WTC11 (cell line): ENCODE data around the gene EBNA1BP2.

ENCODE experiments used
- CBFB ChIP-seq: sonication (generic); formaldehyde crosslinking; IDR thresholded peaks from 2 replicates; pipeline ENCODE4 v1.8.1; 2022; ENCODE audit warnings: mild to moderate bottlenecking, low read depth, missing genetic modification reagents
- CREM ChIP-seq: sonication (generic); formaldehyde crosslinking; IDR thresholded peaks from 2 replicates; pipeline ENCODE4 v1.8.1; 2022; ENCODE audit warnings: mild to moderate bottlenecking, missing genetic modification reagents, moderate library complexity
- ETV6 ChIP-seq: sonication (generic); formaldehyde crosslinking; IDR thresholded peaks from 2 replicates; pipeline ENCODE4 v1.8.1; 2022; ENCODE audit warnings: mild to moderate bottlenecking, missing genetic modification reagents
- JUN ChIP-seq: sonication (generic); formaldehyde crosslinking; IDR thresholded peaks from 2 replicates; pipeline ENCODE4 v1.8.0; 2023; ENCODE audit warnings: mild to moderate bottlenecking, missing genetic modification reagents
- NR2C2 ChIP-seq: sonication (generic); formaldehyde crosslinking; IDR thresholded peaks from 2 replicates; pipeline ENCODE4 v1.8.0; 2022; ENCODE audit warnings: mild to moderate bottlenecking, missing genetic modification reagents
- RELA ChIP-seq: sonication (generic); formaldehyde crosslinking; IDR thresholded peaks from 2 replicates; pipeline ENCODE4 v1.8.1; 2022; ENCODE audit warnings: missing genetic modification reagents, mild to moderate bottlenecking, borderline replicate concordance
- ZBTB21 ChIP-seq: sonication (generic); formaldehyde crosslinking; IDR thresholded peaks from 2 replicates; pipeline ENCODE4 v1.8.1; 2023; ENCODE audit warnings: mild to moderate bottlenecking, missing genetic modification reagents, borderline replicate concordance
- ZNF263 ChIP-seq: sonication (generic); formaldehyde crosslinking; IDR thresholded peaks from 2 replicates; pipeline ENCODE4 v1.8.1; 2022; ENCODE audit warnings: low read depth, mild to moderate bottlenecking, moderate library complexity, missing genetic modification reagents
- TF ChIP-seq, protein P1 (sequence below): sonication (generic); formaldehyde crosslinking; IDR thresholded peaks from 2 replicates; pipeline ENCODE4 v1.8.1; 2023; ENCODE audit warnings: mild to moderate bottlenecking, missing genetic modification reagents
- TF ChIP-seq, protein P2 (sequence below): sonication (generic); formaldehyde crosslinking; IDR thresholded peaks from 2 replicates; pipeline ENCODE4 v1.8.0; 2022; ENCODE audit warnings: missing genetic modification reagents
- TF ChIP-seq, protein P3 (sequence below): sonication (generic); formaldehyde crosslinking; IDR thresholded peaks from 2 replicates; pipeline ENCODE4 v1.8.0; 2023; ENCODE audit warnings: missing genetic modification reagents, mild to moderate bottlenecking, borderline replicate concordance
- TF ChIP-seq, protein P4 (sequence below): fragments of 200-600 bp; IDR thresholded peaks from 2 replicates; pipeline ENCODE4 v1.8.0; 2022; ENCODE audit warnings: antibody characterized with exemption
- TF ChIP-seq, protein P5 (sequence below): sonication (generic); formaldehyde crosslinking; IDR thresholded peaks from 2 replicates; pipeline ENCODE4 v1.8.1; 2023; ENCODE audit warnings: mild to moderate bottlenecking, missing genetic modification reagents, moderate library complexity
- TF ChIP-seq, protein P6 (sequence below): sonication (generic); formaldehyde crosslinking; IDR thresholded peaks from 2 replicates; pipeline ENCODE4 v1.8.0; 2022; ENCODE audit warnings: mild to moderate bottlenecking, missing genetic modification reagents

DNA sequence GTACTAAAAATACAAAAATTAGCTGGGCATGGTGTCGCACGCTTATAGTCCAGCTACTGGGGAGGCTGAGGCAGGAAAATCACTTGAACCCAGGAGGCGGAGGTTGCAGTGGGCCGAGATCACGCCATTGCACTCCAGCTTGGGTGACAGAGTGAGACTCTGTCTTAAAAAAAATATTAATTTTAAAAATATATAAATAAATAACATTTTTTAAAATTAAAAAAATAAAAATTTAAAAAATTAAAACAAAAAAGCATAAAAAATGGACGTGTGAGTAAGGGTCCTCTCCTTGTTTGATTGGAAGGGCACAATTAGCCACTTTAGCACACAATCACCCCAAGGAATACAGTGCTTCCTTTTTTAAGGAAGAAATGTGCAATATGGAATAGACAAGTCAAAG lies 18.6 kb downstream of the EBNA1BP2 start:
- TF ChIP-seq, protein P1, sequence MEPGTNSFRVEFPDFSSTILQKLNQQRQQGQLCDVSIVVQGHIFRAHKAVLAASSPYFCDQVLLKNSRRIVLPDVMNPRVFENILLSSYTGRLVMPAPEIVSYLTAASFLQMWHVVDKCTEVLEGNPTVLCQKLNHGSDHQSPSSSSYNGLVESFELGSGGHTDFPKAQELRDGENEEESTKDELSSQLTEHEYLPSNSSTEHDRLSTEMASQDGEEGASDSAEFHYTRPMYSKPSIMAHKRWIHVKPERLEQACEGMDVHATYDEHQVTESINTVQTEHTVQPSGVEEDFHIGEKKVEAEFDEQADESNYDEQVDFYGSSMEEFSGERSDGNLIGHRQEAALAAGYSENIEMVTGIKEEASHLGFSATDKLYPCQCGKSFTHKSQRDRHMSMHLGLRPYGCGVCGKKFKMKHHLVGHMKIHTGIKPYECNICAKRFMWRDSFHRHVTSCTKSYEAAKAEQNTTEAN (CRISPR knock-in tag), result no peak
- TF ChIP-seq CREM (no peak), NR2C2 (CRISPR knock-in tag) (no peak), CBFB (CRISPR knock-in tag) (no peak), RELA (CRISPR knock-in tag) (no peak), ZBTB21 (CRISPR knock-in tag) (no peak), ETV6 (no peak), ZNF263 (no peak), JUN (no peak)
- TF ChIP-seq, protein P2, sequence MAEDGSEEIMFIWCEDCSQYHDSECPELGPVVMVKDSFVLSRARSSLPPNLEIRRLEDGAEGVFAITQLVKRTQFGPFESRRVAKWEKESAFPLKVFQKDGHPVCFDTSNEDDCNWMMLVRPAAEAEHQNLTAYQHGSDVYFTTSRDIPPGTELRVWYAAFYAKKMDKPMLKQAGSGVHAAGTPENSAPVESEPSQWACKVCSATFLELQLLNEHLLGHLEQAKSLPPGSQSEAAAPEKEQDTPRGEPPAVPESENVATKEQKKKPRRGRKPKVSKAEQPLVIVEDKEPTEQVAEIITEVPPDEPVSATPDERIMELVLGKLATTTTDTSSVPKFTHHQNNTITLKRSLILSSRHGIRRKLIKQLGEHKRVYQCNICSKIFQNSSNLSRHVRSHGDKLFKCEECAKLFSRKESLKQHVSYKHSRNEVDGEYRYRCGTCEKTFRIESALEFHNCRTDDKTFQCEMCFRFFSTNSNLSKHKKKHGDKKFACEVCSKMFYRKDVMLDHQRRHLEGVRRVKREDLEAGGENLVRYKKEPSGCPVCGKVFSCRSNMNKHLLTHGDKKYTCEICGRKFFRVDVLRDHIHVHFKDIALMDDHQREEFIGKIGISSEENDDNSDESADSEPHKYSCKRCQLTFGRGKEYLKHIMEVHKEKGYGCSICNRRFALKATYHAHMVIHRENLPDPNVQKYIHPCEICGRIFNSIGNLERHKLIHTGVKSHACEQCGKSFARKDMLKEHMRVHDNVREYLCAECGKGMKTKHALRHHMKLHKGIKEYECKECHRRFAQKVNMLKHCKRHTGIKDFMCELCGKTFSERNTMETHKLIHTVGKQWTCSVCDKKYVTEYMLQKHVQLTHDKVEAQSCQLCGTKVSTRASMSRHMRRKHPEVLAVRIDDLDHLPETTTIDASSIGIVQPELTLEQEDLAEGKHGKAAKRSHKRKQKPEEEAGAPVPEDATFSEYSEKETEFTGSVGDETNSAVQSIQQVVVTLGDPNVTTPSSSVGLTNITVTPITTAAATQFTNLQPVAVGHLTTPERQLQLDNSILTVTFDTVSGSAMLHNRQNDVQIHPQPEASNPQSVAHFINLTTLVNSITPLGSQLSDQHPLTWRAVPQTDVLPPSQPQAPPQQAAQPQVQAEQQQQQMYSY (CRISPR knock-in tag), result no peak
- TF ChIP-seq, protein P3, sequence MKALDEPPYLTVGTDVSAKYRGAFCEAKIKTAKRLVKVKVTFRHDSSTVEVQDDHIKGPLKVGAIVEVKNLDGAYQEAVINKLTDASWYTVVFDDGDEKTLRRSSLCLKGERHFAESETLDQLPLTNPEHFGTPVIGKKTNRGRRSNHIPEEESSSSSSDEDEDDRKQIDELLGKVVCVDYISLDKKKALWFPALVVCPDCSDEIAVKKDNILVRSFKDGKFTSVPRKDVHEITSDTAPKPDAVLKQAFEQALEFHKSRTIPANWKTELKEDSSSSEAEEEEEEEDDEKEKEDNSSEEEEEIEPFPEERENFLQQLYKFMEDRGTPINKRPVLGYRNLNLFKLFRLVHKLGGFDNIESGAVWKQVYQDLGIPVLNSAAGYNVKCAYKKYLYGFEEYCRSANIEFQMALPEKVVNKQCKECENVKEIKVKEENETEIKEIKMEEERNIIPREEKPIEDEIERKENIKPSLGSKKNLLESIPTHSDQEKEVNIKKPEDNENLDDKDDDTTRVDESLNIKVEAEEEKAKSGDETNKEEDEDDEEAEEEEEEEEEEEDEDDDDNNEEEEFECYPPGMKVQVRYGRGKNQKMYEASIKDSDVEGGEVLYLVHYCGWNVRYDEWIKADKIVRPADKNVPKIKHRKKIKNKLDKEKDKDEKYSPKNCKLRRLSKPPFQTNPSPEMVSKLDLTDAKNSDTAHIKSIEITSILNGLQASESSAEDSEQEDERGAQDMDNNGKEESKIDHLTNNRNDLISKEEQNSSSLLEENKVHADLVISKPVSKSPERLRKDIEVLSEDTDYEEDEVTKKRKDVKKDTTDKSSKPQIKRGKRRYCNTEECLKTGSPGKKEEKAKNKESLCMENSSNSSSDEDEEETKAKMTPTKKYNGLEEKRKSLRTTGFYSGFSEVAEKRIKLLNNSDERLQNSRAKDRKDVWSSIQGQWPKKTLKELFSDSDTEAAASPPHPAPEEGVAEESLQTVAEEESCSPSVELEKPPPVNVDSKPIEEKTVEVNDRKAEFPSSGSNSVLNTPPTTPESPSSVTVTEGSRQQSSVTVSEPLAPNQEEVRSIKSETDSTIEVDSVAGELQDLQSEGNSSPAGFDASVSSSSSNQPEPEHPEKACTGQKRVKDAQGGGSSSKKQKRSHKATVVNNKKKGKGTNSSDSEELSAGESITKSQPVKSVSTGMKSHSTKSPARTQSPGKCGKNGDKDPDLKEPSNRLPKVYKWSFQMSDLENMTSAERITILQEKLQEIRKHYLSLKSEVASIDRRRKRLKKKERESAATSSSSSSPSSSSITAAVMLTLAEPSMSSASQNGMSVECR, result no peak
- TF ChIP-seq, protein P4, sequence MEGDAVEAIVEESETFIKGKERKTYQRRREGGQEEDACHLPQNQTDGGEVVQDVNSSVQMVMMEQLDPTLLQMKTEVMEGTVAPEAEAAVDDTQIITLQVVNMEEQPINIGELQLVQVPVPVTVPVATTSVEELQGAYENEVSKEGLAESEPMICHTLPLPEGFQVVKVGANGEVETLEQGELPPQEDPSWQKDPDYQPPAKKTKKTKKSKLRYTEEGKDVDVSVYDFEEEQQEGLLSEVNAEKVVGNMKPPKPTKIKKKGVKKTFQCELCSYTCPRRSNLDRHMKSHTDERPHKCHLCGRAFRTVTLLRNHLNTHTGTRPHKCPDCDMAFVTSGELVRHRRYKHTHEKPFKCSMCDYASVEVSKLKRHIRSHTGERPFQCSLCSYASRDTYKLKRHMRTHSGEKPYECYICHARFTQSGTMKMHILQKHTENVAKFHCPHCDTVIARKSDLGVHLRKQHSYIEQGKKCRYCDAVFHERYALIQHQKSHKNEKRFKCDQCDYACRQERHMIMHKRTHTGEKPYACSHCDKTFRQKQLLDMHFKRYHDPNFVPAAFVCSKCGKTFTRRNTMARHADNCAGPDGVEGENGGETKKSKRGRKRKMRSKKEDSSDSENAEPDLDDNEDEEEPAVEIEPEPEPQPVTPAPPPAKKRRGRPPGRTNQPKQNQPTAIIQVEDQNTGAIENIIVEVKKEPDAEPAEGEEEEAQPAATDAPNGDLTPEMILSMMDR, result no peak
- TF ChIP-seq, protein P5, sequence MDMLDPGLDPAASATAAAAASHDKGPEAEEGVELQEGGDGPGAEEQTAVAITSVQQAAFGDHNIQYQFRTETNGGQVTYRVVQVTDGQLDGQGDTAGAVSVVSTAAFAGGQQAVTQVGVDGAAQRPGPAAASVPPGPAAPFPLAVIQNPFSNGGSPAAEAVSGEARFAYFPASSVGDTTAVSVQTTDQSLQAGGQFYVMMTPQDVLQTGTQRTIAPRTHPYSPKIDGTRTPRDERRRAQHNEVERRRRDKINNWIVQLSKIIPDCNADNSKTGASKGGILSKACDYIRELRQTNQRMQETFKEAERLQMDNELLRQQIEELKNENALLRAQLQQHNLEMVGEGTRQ, result no peak
- TF ChIP-seq, protein P6, sequence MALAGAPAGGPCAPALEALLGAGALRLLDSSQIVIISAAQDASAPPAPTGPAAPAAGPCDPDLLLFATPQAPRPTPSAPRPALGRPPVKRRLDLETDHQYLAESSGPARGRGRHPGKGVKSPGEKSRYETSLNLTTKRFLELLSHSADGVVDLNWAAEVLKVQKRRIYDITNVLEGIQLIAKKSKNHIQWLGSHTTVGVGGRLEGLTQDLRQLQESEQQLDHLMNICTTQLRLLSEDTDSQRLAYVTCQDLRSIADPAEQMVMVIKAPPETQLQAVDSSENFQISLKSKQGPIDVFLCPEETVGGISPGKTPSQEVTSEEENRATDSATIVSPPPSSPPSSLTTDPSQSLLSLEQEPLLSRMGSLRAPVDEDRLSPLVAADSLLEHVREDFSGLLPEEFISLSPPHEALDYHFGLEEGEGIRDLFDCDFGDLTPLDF (CRISPR knock-in tag), result no peak
